ENCODE measurements around the gene ORC6.

DNA sequence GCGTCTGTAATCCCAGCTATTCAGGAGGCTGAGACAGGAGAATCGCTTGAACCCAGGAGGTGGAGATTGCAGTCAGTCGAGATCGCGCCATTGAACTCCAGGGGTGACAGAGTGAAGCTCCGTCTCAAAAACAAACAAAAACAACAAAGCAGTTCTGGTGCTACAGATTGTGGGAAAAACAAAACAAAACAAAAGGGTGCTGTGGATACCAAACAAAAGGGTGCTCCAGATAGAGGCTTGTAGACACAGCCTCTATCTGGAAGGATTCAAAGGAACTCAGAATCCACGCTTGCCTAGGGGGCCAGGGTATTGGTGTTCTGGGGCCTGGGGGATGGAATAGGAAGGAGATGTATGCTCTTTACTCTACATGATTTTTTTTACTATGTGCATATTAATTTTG, 56.2 kb downstream of the ORC6 start:
- TF ChIP-seq CTCF (IDR thresholded peaks at IDR 0.05; ENCODE audit: low read depth, low read length, poor library complexity, severe bottlenecking) (no peak), EZH2phosphoT487 (IDR thresholded peaks at IDR 0.05; ENCODE audit: borderline replicate concordance, low read length) (no peak)
